Measurements from ENCODE around the gene MAN1A1. TPM values are rescaled to one million over a fixed set of nuclear protein-coding genes. Genes with fewer than 3 reads are reported as not detected.
A peak's percentile ranks its signal among the peaks of the same experiment; 100 is the strongest.

The MAN1A1 gene
- total RNA-seq, 1 donor = 104 TPM

- no peak overlapping the region for H3K4me3 ChIP-seq (ENCODE audit: low read depth, low read length)
- no peak for TF ChIP-seq CTCF (IDR thresholded peaks at IDR 0.05; ENCODE audit: insufficient read depth, low read depth, low read length)
- DNase-seq (ENCODE audit: low read depth) = no peak
These were observed 167.3 kb downstream of the MAN1A1 start for GRCh38 chr6:119182216-119182803.

GRCh38 chr6:119181046-119181445 is 168.5 kb downstream of the MAN1A1 start:
- no peak for DNase-seq (ENCODE audit: low read depth)
- H3K4me3 ChIP-seq (ENCODE audit: low read depth, low read length) = no peak overlapping the region
- no peak for TF ChIP-seq CTCF (IDR thresholded peaks at IDR 0.05; ENCODE audit: insufficient read depth, low read depth, low read length)

GRCh38 chr6:119179842-119180241 is 169.7 kb downstream of the MAN1A1 start:
- H3K4me3 ChIP-seq (ENCODE audit: low read depth, low read length) = no peak overlapping the region
- TF ChIP-seq CTCF (IDR thresholded peaks at IDR 0.05; ENCODE audit: insufficient read depth, low read depth, low read length) = no peak
- no peak for DNase-seq (ENCODE audit: low read depth)

- no peak for TF ChIP-seq CTCF (IDR thresholded peaks at IDR 0.05; ENCODE audit: insufficient read depth, low read depth, low read length)
- no peak overlapping the region for H3K4me3 ChIP-seq (ENCODE audit: low read depth, low read length)
- no peak for DNase-seq (ENCODE audit: low read depth)
These were observed 170.5 kb downstream of the MAN1A1 start for GRCh38 chr6:119179062-119179461.

GRCh38 chr6:119176445-119176844 is 173.1 kb downstream of the MAN1A1 start:
- no peak for TF ChIP-seq CTCF (IDR thresholded peaks at IDR 0.05; ENCODE audit: insufficient read depth, low read depth, low read length)
- no peak for DNase-seq (ENCODE audit: low read depth)
- no peak overlapping the region for H3K4me3 ChIP-seq (ENCODE audit: low read depth, low read length)

- DNase-seq (ENCODE audit: low read depth) = peak; percentile 49
- no peak overlapping the region for H3K4me3 ChIP-seq (ENCODE audit: low read depth, low read length)
- no peak for TF ChIP-seq CTCF (IDR thresholded peaks at IDR 0.05; ENCODE audit: insufficient read depth, low read depth, low read length)
These were observed 174.4 kb downstream of the MAN1A1 start for GRCh38 chr6:119174879-119175817.
